ENCODE data around the gene TMEM150C.
"Not testable (repeated sequence)": the region's sequence is repeated elsewhere in the genome, so short reads cannot be mapped to it uniquely, and the experiment has no call there.

The TMEM150C gene

GRCh38 chr4:82515705-82516104 lies 46.1 kb downstream of the TMEM150C start:
- DNase-seq (ENCODE audit: low spot score): no peak

GRCh38 chr4:82513382-82513781 lies 48.4 kb downstream of the TMEM150C start:
- no peak for DNase-seq (ENCODE audit: low spot score)

GRCh38 chr4:82510216-82510615 lies 51.6 kb downstream of the TMEM150C start:
- DNase-seq (ENCODE audit: low spot score): no peak

- DNase-seq (ENCODE audit: low spot score): no peak
These were observed 52.9 kb downstream of the TMEM150C start for GRCh38 chr4:82508806-82509428.

GRCh38 chr4:82508011-82508410 lies 53.8 kb downstream of the TMEM150C start:
- no peak for DNase-seq (ENCODE audit: low spot score)

GRCh38 chr4:82501154-82501442 lies 60.7 kb downstream of the TMEM150C start:
- no peak for DNase-seq (ENCODE audit: low spot score)

- DNase-seq (ENCODE audit: low spot score): no peak
These were observed 61.2 kb downstream of the TMEM150C start for GRCh38 chr4:82500435-82501153.

GRCh38 chr4:82499738-82500434 lies 61.9 kb downstream of the TMEM150C start:
- DNase-seq (ENCODE audit: low spot score): no peak

GRCh38 chr4:82496349-82496748 lies 65.4 kb downstream of the TMEM150C start:
- DNase-seq (ENCODE audit: low spot score): no peak

- DNase-seq (ENCODE audit: low spot score): no peak
These were observed 66.1 kb downstream of the TMEM150C start for GRCh38 chr4:82495666-82496065.

GRCh38 chr4:82493721-82494425 lies 67.9 kb downstream of the TMEM150C start:
- no peak for DNase-seq (ENCODE audit: low spot score)

GRCh38 chr4:82491251-82491960 lies 70.4 kb downstream of the TMEM150C start:
- no peak for DNase-seq (ENCODE audit: low spot score)

- no peak for DNase-seq (ENCODE audit: low spot score)
These were observed 71.8 kb downstream of the TMEM150C start for GRCh38 chr4:82489987-82490386.

- DNase-seq (ENCODE audit: low spot score): no peak
These were observed 72.7 kb downstream of the TMEM150C start for GRCh38 chr4:82489076-82489475.

GRCh38 chr4:82484996-82485783 lies 76.6 kb downstream of the TMEM150C start:
- DNase-seq (ENCODE audit: low spot score): no peak

- no peak for DNase-seq (ENCODE audit: low spot score)
These were observed 79.4 kb downstream of the TMEM150C start for GRCh38 chr4:82482387-82482786.

GRCh38 chr4:82481506-82481840 lies 80.3 kb downstream of the TMEM150C start:
- DNase-seq (ENCODE audit: low spot score): no peak

- no peak for DNase-seq (ENCODE audit: low spot score)
These were observed 80.8 kb downstream of the TMEM150C start for GRCh38 chr4:82480771-82481505.

GRCh38 chr4:82479562-82479961 lies 82.2 kb downstream of the TMEM150C start:
- DNase-seq (ENCODE audit: low spot score): no peak

- not testable (repeated sequence) for DNase-seq (ENCODE audit: low spot score)
These were observed 84.3 kb downstream of the TMEM150C start for GRCh38 chr4:82477469-82477868.

- not testable (repeated sequence) for DNase-seq (ENCODE audit: low spot score)
These were observed 85.9 kb downstream of the TMEM150C start for GRCh38 chr4:82475931-82476330.

Measured in germinal center (tissue), 1 donor.